ENCODE results near the gene SLC6A19. TPM values are rescaled to one million over a fixed set of nuclear protein-coding genes. Genes with fewer than 3 reads are reported as not detected.

SLC6A19 gene
- total RNA-seq, 4 donors from 2014 or later, result not detected

GRCh38 chr5:1221721-1222120 is 20.3 kb downstream of the SLC6A19 start:
- no peak for TF ChIP-seq CTCF (IDR thresholded peaks at IDR 0.05)
- ATAC-seq (ENCODE audit: low FRiP score) (no peak), DNase-seq (ENCODE audit: low spot score) (no peak)

- no peak for TF ChIP-seq CTCF (IDR thresholded peaks at IDR 0.05)
- no peak for ATAC-seq (ENCODE audit: low FRiP score)
- DNase-seq (ENCODE audit: low spot score), result no peak
These were observed 20.8 kb downstream of the SLC6A19 start for GRCh38 chr5:1222147-1222546.

- no peak for TF ChIP-seq CTCF (IDR thresholded peaks at IDR 0.05)
- no peak for ATAC-seq (ENCODE audit: low FRiP score)
- DNase-seq (ENCODE audit: low spot score), result no peak
These were observed 21.4 kb downstream of the SLC6A19 start for GRCh38 chr5:1222621-1223277.

GRCh38 chr5:1223278-1223670 is 21.9 kb downstream of the SLC6A19 start:
- no peak for DNase-seq (ENCODE audit: low spot score)
- no peak for TF ChIP-seq CTCF (IDR thresholded peaks at IDR 0.05)
- no peak for ATAC-seq (ENCODE audit: low FRiP score)

GRCh38 chr5:1224631-1225030 is 23.2 kb downstream of the SLC6A19 start:
- DNase-seq (ENCODE audit: low spot score), result no peak
- ATAC-seq (ENCODE audit: low FRiP score), result no peak
- TF ChIP-seq CTCF (IDR thresholded peaks at IDR 0.05), result no peak

GRCh38 chr5:1225081-1225480 is 23.7 kb downstream of the SLC6A19 start, which contains the start of gene SLC6A18:
TSS of gene SLC6A18 (plus strand) at chr5:1225381. CDS start at chr5:1225478, 97 bp downstream.
- ATAC-seq (ENCODE audit: low FRiP score), result no peak
- no peak for DNase-seq (ENCODE audit: low spot score)
- TF ChIP-seq CTCF (IDR thresholded peaks at IDR 0.05), result no peak

- ATAC-seq (ENCODE audit: low FRiP score) (no peak), DNase-seq (ENCODE audit: low spot score) (no peak)
- no peak for TF ChIP-seq CTCF (IDR thresholded peaks at IDR 0.05)
These were observed 24.8 kb downstream of the SLC6A19 start for GRCh38 chr5:1226231-1226630.
